T-helper 2 cell (primary cell): ENCODE results near the gene FANCC.

Experiments
- DNase-seq, 5 experiments: peaks; one replicate each; pipeline versions ENCODE4 v3.0.0 to v3.0.0-alpha.2; 2012 to 2022

The FANCC gene

DNA sequence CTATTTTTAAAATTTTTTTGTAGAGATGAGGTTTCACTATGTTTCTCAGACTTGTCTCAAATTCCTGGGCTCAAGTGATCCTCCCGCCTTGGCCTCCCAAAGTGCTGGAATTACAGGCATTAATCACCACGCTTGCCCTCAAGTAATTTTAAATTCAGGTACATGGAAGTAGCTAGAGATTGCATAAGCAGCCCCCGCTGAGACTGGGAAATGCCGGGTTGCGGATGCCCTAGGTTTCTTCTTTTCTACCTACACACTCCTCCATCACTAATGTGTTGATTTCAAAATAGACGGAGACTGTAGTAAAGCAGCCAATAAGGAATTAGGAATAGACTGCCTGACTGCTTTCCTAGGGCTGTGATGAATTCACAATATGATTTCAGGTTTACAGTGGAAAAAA is 202.4 kb downstream of the FANCC start:
- no peak for DNase-seq

DNA sequence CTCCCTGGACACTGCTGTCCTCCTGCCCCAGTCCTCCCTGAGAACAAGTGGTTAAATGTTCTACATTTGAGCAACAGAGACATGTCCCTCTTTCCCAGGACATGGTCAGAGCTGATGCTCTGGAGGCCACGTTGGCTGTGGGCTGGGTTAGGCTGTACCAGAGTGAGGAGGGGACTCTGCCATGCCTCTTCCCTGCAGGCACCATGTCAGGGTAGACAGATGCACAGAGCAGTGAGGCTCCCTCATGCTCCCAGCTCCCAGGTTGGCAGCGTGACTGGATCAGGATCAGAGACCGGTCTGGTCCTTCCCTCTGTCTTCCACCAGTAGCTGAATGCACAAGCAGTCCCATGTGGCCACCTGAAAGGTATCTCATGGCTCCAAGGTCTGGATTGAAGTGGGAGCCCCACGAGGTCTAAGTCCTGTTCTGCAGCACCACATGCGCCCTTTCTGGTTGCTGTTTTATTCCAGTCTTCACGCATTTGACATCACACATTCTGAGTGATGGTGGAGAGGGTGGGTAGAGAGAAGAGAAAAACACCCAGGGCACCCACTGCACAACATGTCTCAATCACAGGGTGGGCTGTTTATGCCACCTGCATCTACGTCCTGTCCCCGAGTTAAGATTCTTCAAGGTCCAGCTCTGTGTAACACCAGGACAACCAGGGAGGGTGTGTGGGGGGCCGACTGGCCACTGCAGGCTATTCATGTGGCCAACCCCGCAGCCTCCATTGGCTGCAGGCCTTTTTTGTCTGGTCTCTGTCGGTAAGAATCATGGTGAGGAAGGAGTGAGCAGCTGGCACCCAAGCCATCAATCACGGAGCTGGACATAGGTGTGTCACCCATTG is 204.9 kb downstream of the FANCC start:
- DNase-seq: no peak

DNA sequence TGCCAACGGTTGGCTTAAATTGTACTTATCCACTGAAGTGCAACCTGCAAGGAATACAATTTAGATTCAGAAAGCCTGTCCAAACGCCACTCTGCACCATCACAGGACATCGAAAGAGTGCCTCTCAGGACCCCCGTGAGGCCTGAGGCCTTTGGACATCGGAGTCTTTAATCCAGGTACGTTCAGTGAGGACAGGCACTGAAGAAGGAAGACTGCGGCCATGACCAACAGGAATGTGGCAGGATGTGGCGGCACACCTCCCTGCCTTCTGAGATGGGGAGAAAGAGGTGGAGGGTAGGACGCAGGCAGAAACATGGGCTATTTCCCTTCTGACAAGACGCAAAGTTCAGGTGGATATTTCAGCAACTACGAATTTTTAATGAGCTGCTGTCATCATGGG is 205.8 kb downstream of the FANCC start:
- DNase-seq: no peak

DNA sequence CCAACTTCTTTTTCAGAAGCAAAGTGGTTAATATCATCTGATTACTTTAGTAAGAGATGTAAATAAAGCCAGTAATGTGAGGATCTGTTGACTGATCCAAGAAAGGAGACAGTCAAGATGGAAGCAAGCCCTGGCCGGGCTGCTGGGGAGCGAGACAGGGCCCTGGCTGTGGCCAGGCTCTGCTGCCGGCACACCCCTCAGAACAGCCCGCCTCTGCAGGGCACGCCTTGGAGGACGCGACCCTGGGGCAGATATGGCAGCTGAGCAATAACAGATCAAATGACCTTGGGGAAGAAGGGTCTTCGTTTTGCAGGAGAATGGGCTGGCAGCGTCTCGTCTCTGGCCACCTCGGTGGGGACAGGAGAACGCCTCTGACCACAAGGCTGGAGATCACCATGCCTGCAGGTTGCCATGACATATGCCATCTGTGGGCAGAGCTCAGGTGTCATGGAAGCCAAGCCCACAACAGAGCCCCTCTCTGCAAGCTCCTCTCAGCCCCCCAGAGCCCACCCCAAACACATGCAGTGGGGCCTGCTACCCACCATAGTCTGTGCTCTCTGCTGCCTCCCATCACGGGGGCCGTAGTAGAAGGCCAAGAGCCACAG is 206.5 kb downstream of the FANCC start:
- DNase-seq: no peak

DNA sequence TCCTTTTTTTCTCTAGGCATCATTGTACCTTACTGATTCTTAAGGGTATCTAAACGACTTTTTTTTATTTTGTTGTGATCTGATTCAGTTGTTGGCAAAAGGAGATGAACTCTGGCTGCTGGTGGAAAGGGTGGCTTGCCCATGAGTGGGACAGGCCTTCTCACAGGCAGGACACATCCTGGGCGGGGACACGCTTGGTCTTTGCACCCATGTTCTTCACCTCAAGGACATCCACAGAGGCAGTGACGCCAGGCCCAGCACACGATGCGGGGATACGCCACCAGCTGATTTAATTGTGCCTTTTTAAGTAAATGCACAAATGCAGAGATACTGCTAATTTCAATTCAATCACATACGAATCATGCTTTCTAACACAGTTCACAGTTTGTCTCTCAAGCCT is 208.1 kb downstream of the FANCC start:
- no peak for DNase-seq

DNA sequence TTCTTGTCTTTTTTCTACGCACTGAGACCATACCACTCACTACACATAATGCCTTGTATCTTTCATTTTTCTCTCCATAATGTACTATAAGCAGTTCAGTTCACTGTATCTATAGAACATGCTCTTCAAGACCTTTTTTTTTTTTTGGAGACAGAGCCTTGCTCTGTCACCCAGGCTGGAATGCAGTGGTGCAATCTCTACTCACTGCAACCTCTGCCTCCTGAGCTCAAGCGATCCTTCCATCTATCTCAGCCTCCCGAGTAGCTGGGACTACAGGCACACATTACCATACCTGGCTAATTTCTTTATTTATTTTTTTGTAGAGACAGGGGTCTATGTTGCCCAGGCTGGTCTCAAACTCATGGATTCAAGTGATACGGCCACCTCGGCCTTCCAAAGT is 208.7 kb downstream of the FANCC start:
- no peak for DNase-seq

DNA sequence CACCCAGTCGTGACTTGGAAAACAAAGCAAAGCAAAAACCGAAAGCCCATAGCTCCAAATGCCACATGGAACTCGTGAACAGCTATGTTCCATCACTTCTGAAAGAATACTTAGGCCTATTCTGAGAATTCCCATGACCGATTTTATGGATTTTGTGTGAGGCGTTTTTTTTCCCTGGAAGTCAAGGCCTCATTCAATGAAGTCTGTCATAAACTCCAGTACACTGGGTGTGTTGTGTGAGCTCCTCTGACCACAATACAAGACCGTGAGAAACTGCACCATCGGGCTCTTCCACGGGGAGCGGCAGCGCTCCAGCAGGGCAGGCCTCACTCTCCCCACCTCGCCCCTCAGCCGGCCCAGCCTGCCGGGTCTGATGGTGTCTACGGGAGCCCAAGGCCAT is 209.5 kb downstream of the FANCC start:
- DNase-seq: no peak

DNA sequence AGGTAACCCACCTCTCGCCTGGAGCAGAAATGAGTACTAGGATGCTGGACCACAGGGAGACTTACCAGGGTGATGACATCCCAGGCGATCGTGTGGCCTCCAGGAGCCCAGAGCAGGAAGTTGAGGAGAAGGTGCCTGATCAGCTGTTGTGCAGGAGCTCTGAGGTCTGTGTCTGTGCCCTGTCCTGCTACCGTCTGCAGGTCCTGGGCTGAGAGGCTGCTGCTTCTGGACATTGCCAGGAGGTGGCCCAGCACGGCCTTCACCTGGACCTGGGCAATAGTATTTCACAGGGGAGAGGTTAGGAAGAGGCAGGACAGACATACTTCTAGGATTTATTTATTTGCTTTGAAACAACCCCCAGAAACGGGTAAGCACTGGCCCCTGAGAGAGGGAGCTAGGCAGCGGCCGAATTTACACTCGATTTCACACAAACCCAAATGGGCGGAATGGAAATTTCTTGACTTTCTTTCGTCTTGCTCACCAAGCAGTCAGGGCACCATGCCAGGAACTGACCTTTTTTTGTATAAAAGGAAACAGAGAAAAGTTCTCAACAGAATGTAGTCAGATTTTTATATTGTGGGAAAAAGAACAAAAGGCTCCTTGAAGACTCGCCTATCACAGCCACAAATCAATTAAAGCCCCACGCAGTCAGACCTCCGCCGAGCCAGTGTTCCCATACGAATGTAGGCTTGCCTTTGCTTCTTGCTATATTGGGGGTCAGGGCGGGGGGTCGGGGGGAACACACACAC is 210.3 kb downstream of the FANCC start:
- no peak for DNase-seq

DNA sequence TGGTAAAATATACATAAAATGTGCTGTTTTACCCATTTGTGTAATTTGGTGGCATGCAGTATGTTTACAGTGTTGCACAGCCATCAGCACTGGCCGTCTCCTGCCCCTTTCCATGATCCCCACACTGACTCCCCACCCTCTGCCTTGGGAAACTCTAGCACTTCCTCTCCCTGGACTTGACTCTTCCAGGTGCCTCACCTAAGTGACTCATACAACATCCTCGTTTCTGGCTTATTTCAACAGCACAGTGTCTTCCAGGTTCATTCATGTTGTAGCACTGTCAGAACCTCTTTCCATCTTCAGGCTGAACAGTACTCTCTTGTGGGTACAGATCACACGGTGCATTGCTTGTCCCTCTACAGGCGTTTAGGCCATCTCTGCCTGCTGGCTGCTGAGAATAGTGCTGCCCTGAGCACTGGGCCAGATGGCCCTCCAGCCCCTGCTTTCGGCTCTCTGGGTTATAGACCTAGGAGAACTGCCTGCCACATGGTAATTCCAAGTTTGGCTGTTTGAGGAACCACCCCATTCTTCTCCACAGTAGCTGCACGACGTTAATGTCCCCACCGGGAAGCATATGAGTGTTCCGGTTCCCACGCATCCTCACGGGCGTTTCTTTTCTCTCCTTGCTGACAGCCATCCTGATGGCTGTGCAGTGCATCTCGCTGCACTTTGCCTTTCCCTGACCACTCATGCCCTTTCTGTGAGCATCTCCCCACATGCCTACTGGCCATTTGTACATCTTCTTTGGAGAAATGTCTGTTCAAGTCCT is 211.8 kb downstream of the FANCC start:
- DNase-seq: no peak

DNA sequence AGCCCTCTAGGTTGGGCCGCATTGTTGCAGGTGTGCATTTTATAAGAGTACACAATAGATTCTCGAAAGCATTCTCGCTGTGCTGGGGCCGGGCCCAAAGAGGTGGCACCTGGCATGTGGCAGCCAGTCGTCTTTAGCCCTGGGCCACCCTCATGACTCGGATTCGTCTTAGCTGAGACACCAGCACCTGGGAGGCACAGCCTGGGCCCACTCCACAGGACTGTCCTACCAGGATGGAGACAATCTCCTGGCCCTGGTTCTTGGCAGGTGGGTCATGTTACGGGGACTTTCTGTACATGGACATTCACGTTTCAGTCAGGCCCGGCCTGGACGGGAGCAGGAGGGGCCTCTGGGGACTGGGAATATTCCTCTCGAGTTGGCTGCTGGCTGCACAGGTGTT is 212.5 kb downstream of the FANCC start:
- no peak for DNase-seq

DNA sequence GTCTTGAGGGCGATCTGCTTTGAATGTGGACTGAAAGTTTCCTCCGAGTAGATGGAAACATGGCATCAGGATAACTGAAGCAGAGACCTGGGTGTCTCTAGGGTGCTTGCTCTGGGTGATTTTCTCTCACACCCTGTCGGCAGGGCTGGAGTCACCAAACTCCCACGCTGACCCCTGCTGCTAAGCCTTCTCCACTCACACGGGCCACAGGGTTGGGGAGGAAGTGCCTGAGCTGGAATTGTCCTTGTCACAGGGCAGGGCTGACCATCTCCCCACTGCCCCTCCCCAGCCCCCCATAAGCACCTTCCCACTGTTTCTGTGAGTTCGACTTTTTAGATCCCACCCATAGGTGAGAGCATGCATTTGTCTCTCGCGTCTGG is 212.9 kb downstream of the FANCC start:
- DNase-seq: no peak

DNA sequence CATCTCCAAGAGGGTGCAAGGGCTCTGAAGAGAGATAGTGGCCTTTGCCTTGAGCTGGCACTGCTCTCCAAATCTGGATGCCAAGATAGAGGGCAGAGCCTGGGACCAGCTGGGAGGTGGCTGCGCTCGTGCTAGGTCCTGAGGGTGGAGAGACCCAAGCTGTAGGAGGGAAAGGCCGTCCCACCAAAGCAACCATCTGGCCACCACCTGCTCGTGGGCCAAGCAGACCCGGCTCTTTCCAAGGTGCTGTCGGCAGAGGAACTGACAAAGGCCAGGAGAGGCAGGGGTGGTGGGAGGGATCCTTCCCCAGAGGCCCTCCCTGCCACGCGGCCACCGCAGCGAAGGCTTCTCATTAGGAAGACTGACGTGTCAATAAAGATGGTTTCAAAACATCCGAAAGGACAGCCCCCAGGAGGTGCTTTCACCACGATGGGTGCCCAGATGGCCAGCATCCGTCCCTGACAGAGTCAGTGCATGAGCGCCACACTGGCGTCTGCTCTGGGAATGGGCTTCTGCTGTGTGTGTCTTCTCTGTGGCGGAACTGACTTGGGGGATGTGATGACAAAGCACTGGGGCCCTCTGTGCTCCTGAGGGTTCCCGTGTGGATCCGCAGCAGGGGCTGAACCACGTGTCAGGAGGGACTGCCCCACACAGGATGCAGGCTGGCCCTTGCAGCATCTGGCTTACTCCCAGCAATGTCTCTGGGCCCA is 213.5 kb downstream of the FANCC start:
- DNase-seq: no peak

DNA sequence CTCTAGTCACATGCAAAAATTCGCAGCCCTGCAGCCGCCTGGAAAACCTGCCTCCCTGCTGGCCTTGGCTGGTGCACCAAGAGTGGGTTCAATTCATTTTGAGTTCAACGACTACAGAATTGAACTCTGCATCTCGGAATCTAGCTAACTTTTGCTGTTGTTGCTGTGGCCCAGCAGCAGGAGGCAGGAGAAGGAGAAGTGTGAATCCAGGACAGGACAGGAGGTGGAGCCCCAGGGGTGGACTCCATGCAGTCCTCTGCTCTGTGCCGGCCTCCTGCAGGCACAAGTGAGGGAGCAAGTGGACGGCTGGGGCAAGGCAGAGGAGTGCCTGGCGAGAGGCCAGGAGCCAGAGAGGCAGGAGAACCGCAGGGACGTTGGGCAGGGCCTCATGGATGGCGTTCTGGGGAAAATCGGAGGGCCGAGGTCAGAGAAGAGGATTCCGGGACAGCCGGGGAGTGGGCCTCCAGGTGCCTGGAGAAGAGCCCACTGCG is 214.2 kb downstream of the FANCC start:
- DNase-seq: no peak

DNA sequence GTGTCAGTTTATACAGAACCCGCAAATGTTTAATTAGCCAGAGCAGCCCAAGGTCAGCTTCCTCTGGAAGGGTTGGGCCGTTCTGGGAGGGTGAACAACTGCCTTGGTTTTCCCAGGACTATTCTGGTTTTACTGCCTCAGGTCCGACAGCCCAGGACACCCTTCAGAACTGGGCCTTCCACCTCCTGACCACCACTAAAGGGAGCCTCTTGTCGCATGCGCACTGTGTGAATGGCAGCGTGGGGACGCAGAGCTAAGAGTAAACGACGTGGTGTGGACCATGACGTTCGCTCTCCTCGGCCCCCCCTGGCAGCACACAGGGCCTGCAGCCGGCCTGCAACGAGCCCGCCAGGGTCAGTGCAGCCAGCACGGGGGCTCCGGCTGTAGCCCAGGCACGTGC is 214.9 kb downstream of the FANCC start:
- DNase-seq: no peak

DNA sequence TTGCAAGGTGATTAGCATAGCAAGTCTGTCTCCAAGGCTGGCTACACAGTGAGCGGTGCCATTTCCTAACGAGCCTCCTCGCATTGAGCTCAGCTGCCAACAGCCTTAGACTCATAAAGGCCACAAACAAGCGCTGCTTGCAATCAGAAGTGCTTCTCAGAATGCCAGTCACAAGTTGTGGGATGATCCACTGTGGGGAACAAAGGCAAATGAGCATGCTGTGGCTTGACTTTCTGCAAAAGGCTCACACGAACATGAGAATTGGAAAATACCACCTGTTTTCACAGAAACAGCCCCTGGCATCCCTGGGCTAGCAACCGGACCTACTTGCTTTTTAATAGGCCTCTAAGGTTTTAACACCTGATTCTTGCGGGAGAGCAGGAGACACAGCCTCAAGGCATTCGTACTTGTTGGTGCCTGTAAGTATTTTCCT is 215.5 kb downstream of the FANCC start:
- no peak for DNase-seq

DNA sequence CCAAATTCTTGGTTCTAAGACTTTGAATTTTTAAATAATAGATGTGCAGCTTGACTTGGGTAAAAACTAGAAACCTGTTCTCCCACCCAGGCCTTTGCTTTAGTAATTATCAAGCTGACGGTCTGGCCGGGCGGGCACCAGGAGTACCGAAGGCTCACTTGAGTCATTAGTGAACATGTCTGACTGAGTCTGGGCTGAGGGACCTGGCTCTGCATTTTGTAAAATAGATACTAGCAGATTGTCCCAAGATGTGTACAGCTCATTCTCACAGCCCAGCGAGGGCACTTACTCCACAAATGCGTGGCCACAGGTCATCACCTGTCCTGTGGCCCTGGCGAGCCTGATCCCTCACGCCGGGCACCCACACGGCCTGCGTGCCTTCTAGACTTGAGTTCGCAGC is 216.2 kb downstream of the FANCC start:
- DNase-seq: no peak

DNA sequence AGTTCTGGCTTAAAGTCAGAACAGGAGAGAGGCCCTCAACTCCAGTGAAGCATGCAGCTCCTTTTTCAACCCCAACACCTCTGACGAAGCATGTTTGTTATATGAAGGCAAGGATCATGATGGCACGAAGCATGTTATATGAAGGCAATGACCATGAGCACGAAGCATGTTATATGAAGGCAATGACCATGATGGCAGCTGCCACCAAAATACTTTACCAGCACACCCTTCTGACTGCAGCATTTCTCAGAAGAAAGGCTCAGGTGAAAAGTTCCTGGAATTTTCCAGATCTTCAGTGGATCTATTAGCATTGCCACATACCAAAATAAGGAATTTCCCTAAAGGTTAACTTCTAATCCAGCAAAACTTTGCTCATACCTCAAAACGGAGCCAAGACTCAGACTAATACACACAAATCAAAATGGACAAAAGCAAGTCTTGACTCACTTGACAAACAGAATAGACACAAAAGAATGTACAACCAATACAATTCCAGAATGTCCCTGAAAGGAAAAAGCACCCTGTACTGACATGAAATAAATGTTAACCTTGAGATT is 217.4 kb downstream of the FANCC start:
- no peak for DNase-seq

DNA sequence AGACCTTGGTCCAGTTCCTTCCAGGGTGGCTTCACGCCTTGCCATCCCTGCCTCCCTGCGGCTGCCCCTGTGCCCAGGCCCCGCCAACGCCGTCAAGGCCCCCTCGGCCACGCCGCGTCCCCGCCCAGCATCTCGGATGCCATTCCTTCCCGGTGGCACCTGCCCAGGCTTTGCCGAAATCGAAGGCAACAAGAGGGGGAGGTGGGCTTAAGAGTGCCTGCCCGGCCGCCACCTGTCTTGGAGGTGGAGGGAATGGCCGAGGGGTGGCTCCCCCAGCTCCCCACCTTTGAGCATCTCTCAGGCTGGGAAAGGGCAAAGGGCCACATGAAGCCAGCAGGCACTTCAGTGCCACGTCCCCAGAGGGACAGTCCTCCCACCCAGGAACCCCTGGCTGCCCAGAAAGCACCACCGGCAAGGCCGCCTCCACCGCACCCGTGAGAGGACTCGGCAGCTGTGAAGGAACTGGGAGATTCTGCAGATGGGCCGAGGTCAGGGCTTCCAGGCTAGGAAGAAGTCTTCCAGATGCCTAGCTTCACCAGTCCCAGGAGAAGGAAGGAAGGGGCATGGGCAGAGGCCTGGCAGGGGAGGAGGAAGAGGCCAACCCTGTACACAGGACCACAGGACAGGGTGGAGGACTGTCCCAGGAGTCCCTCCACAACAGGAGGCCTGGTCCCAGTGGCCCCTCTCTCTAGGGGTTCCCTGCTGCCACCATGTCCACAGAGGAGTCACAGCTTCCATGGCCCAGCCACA is 218.0 kb downstream of the FANCC start:
- DNase-seq: no peak

DNA sequence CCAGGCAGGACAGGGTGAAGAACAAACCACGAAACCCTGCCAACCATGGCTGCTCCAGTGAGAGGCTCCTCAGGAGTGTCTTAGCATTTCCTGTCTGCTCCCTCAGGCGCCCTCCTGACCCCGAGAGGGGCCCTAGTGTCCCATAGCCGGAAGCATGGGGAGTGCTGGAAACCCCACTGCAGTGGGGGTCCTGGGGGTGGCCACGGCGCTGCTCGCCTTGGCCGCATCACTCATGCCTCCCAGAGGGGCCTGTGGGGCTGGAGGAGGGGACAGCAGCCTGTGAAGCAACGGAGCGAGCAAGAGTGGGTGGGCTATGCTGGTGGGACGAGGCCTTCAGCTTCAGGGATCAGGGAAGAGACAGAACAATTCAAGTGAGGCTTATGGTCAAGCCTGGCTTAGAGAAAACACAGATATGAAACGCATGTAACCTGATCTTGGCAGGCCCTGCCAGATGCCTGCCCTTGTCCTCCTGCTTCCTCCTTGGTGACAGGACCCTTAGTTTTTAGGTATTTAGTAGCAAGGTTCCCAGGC is 219.1 kb downstream of the FANCC start:
- DNase-seq: no peak

DNA sequence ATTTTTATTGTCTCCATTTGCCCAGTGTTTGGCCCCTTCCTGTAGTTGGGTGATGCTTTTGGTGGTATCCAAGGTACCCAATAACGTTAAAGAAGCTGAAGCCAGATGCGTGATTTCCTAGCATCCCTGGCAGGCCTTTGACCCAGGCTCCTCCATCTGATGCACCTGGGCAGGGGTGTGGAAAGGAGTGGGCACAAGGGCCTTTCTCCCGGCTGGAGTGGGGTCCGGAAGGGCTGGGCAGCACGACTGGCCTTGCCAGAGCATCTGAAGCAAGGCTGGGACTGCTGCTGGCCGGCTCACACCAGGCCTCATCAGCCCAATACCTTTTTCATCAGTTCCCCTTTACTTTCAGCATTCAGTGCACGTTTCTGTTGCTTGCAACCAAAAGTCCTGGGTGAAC is 220.2 kb downstream of the FANCC start:
- DNase-seq: no peak

DNA sequence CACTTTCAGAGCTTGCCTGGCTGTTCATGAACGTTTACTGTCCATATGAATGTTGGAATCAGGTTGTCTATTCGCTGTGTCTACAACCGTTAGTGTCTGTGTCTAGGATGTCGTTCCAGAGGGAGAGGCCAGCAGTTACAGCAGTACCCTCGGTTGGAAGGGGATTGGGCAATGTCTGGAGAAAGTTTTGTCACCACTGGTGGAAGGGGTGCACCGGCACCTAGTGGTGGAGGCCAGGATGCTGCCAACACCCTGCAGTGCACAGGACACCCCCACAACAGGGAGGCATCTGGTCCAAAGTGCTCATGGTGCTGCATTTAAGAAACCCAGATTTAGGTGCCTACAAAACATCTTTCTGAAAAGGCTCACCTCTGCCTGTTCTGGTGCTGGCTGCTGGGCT is 220.7 kb downstream of the FANCC start:
- DNase-seq: no peak
